NCI-H524 (cell line): ENCODE measurements around the gene FANCC.

Experiments used
- DNase-seq, 2 experiments: peaks; one replicate each; lab custom pipeline; 2025; lab: John Stamatoyannopoulos, UW

FANCC gene

DNA sequence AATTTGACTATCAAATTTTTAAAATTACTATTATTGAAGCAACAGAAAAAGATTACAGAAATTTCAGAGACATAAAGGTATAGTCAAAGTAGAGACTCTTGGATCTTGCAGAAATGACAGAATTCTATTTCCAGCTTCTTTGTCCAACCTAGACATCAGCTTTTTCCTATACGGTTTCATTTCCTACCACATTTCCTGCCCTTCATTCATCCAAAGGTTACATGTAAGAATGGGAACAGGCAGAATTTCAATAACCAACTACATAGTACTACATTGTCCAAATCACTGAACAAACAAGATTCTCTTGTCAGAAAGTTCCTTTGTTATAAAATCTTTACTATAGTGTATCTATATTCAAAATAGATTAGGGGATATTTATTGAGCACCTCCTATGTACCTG is 124.9 kb downstream of the FANCC start:
- DNase-seq: no peak

DNA sequence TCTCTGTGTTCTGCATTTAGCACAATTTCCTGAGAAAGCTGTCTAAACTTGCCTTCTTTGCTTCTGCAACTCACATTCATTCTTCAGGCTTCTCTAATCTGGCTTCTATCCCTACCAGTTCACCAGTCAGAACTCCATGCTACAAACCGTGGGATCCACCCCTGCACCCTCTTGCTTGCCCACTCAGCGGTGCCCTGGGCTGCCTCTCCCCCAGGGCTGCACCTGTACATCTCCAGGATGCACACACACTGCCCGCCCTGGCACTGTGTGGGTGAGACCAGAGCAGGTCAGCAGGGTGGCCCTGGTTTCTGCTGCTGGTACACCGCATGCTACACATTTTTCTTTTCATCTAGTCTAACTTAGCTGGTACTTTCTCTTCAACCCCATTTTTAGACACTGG is 127.1 kb downstream of the FANCC start:
- DNase-seq: no peak

DNA sequence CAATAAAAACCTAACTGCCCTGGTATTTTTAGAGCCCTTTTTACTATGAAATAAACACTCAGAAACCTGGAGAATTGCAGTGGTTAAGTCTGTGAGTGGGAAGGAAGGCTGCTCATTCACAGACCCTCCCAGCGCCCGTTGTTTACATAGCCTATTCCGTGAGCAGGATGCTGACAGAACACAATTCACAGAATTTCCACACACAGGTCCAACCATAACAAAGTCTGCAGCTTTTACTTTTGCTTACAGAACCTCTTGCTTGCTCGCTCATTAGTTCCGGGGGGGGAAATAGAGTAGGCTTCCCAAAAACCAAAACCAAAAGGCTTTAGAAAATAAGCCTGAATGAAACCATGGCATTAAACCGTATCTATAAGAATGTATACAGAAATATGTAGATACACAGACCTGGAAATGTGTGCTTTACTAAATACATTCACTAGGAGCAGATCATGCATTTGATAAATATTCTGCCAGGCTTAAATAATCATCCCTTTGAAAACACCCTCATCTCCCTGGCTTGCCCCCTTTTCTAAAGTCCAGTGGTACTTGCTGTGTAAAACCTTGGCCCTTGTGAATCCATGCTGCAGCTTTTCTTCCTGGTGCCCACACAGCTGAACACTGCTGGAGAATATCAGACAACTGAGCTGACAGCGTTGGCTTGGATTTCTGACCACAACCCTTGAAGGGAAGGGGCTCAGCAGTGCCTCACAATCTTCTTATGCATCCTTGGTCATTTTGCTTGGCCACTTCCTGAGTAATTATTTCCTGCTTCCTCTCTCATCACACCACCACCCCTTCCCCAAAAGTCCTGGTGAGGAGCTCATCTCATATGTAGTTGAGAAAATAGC is 128.0 kb downstream of the FANCC start:
- DNase-seq: no peak

DNA sequence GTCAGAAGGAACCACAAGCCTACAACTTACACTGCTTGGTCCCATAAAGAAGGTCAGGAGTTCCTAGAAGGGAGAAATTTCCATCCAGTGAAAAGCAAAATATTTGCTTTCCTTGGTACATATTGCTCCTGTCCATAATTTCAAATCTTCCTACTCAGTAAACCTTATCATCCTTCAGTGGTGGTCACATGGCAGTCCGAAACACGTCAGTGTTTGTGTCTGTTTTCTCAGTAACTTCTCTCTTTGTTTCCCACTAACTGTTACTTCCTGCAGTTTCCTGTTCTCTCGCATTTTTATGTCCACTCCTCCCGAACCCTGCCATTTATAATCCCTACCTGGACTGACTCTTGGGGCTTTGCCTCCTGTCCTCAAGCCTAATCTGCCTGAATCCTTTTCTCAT is 129.1 kb downstream of the FANCC start:
- DNase-seq: no peak

DNA sequence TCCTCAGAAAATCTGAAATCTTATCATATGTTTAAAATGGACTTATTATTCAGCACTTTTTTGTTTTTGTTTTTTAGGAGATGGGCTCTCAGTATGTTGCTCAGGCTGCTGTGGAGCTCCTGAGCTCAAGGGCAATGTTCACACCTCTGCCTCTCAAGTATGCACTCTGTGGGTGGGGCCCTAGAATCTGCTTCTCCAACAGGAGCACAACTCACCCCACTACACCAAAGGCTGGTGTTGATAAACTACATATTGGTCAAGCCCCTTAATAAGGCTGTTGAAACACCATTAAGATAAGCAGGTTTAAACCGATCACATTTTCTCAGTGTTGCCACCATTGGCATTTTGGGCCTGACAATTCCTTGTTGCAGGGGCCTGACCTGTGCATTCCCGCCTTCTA is 131.6 kb downstream of the FANCC start:
- no peak for DNase-seq

DNA sequence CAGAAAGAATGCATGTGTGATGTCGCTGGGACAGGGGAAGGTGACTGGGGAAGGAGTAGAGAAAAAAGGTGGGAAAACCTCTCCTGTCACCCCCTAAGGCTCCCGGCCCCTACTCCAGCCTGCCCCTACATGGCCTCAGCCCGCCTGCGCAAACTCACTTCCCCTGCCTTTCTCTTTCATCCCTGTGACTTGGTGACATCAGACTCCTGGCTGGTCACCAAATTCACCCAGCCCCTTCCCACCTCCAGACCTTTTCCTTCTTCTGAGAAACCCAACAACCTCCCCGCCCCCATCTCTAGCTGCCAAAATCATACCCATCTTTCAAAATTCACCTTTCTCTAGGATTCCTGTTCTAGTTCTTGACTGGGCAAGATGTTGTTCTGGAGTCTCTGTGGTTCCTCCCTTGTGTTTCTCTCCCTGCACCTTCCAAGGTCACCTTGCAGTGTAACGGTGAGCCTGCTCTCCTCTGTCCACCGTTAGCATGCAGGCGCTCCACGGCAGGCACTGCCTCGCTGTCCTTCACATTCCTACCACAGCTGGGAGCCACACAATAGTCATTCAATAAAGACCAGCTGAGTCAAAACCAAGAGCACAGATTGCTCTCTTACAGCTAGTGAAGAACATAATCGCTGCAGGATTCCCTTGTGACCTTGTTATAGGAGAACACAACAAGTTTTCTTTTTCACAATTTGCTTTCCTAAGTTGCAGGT is 134.5 kb downstream of the FANCC start:
- DNase-seq: no peak

DNA sequence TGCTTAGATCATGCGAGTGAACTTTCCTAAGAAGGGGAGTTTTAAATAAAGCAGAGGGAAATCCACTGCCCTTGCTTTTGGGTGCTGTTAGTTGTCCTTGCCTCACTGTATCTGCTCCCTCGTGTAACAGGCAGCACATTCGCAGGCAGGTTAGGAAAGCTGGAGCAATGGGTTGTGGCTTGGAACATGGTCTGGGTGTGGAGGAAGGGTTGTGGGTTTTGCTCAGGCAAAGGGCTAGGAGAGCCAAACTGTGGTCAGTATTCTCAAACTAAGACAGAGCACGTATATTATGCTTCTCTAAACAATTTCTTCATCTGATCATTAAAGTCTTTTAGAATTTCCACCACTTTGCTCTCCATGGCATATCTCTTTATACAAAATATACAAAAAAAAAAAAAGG is 135.7 kb downstream of the FANCC start:
- no peak for DNase-seq

DNA sequence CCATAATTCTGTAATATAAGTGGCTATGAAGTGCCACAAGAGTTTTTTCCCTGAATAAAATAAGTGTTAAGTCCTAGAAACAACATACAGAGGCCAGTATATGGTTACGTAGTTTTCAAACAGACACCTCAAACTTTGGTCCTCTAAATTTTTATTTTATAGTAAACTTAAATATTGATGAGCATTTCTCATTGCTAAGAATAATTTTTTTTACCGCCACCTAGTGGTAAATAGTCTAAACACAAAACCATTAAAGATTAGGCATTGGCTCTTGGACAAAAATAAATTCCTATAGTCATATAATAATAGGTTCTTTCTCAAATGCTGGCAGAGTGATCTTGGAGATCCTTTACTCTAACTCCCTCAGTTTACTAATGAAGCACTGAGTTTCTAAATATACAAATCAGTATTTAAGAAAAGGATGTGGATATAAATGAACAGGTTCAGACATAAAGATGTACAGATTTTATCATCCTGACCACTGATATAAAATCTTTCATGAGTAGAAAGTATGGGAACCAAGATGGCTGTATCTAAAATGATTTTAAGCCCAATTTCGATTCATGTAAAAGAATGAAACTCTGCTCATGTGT is 136.2 kb downstream of the FANCC start:
- peak in 1 of 2 experiments; percentile 29 for DNase-seq

DNA sequence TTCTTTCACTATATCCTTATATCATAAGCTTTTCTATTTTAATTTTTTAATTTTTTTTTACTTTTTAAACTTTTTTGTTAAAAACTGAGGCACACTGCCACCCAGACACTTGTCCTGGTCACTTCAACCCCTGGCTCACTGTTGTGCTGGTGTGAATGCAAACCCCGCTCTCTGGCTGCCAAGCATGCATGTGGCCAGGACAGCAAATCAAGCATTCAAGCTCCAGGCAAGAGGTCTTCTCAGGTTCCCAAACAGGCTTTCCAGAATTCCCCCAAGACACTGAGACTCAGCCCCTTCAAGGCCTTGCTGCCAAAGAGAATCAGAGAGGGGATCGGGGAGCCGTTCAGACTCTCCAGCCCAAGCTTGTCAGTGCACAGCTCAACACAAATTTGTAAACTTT is 139.9 kb downstream of the FANCC start:
- no peak for DNase-seq

DNA sequence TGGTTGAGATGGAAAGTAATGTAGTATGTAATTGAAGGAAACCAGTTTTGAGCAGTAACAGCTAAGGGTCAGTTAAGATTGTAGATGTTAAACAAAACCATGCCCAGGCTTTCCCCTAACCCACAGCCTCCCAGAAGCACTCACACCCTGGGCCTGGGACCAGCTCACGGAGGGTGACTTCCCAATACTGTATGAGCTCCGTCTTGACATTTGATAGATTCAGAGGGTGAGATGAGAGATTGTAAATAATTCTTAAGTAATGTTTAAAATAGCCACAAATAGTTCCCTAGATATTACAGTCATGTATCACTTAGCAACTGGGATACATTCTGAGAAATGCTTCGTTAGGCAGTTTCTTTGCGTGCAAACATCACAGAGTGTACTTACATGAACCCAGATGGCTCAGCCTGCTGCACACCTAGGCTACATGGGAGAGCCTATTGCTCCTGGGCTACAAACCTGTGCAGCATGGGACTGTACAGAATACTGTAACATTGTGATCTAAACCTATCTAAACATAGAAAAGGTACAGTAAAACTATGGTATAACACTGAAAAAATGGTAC is 140.7 kb downstream of the FANCC start:
- DNase-seq: no peak

DNA sequence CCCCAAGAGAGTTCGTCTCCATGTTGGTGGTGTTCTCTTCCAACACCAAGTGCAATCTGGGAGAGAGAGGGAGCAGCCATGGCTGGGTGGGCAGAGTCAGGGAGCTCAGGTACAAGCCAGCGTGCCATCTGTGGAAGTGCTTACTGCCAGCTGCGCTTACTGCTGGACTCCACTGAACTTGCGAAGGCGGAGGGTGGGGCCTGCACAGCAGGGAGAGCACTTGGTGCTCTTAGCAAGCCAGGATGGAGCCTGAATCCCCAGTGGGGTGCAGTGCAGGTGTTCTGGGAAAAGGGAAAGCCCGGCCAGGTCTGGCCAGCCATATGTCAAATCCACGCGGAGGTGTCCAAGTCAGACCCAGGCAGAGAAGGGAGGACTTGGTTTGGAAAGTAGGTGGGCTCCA is 142.0 kb downstream of the FANCC start:
- DNase-seq: peak; percentile 83 to 95

DNA sequence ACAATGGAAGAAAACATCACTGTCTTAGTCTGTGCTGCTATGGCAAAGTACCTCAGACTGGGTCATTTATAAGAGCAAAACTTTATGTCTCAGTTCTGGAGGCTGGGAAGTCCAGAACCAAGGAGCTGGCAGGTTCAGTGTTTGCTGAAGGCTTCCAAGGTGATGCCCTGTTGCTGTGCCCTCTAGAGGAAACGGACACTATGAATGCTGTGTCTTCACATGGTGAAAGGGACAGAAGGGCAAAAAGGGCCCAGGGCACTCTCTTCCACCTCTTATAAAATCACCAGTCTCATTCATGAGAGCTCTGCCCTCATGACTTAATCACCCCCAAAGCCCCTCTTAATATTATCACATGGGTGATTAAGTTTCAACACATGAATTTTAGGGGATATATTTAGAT is 143.5 kb downstream of the FANCC start:
- DNase-seq: peak in 1 of 2 experiments; percentile 37

DNA sequence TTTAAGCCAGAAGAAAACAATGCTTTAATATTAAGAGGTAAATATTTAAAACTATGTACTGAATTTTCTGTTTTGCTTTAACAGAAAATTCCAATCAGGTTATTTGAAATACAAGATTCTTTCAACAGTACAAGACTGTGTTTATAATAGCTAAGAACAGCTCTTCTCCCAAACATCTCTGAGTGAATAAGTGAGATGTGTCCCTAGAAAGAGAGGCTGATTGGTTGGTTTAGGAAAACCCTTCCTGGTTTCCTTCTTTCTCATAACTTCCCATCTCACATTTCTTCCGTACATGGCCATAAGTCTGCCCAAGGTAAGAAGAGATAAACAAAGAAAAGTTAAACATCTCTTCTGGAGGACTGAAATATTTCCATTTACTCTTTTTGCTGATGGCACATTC is 145.9 kb downstream of the FANCC start:
- no peak for DNase-seq

DNA sequence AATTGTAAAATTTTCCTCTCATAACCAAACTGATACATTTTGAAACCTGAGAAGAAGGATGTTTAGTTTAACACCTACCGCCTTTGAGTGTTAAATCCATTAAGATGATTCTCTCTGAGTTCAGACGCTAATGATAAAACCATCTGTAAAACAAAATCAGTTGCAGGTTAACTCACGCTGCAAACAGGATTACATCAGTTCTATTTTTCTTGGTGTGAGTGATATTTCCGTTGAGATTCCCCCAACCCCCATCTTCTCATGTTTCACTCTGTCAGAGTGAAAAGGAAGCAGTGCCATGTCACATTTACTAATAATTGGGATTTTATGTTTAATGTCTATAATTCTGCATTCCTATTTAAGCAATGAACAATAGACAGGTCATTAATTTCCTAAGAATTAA is 146.5 kb downstream of the FANCC start:
- DNase-seq: peak; percentile 45 to 76

DNA sequence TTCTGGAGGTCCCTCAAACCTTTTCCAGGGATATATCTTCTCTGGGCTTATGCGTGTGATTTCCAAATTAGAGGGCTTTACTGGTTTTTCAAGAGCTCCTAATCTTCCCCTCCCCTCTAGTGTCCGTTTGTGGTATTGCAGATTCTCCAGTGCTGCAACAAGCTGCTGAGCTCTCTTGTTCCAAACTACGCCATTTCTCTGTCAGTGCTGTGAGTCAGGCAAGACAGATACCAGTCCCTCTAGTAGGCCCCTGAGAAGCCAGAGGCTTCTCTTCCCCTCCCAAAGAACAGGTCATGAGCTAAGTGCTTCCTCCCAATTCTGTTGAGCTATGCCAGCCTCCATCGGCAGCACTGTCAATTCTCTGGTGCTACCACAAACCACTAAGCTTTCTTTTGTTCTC is 149.5 kb downstream of the FANCC start:
- DNase-seq: peak; percentile 69 to 79

DNA sequence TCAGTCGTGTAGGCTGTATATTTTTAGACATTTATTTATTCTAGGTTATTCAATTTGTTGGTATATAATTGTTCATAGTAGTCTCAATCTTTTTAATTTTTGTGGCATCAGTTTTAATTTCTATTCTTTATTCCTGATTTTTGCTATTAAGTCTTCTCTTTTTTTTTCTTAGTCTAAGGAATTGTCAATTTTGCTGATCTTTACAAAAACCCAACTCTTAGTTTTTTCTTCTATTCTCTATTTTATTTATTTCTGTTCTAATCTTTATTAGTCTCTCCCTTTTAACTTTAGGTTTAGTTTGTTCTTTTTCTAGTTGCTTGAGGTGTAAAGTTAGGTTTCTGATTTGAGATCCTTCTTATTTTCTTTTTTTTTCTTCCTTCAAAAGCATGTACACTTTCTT is 152.5 kb downstream of the FANCC start:
- DNase-seq: no peak

DNA sequence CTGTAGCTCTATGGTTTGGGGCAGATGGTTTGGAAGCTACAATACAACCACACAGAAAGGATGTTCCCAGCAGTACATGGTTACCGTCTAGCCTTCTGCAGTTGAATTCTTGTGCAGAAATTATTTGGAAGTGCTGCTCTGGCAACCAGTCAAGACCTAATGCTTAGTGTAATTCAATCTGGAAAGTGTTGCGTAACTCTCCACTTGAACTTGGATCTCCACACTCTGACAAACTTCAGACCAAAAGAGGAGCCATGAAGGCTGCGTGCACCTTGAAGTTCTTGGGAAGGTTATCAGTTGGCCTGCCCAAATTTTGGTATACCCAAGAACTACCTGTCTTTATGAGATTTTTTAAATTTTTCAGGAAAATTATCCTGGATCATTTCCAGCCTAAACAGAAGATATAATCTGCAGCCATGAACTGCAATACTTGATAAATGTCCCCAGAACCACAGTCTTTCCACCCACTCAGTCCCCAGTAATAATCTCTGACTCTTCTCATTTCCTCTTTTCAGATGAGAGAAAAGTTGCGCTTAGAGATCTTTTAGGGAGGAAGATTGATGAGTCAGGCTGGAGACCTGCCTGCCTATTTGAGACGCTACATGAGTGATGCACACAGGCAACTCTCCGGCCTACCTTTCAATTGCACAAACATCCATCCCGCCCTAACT is 159.9 kb downstream of the FANCC start:
- DNase-seq: peak; percentile 56 to 80

DNA sequence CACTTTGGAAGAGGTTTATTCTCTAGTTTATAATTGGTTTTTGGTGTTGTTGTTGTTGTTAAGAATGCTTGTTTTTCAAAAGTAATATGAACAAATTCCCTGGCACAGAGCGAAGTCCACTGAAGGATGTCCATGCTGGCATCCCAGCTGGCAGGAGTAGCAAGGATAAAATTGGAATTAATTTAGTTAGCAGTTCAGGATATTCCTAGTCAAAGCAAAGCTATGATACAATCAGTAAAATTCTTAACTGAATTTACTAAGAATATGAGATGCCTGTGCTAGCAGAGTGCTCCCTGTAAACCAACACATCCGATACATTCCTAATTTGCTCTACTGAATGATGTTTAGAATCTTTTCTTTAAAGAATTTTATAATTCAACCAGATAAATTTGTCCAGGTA is 161.4 kb downstream of the FANCC start:
- no peak for DNase-seq

DNA sequence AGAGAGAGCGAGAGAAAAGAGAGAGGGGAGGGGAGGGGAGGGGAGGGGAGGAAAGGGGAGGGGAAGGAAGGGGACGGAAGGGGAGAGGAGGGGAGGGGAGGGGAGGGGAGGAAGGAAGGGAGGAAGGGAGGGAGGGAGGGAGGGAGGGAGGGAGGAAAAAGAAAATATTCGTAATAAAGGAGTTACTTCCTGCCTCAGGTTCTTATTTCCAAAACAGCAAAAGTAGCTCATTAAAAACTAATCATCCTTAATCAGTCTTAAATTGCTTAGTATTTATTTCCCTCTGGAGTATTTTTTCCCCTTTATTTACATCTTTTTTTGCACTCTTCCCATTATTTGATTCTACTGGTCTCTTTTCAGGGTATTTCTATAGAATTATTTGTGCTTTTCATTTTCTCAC is 162.3 kb downstream of the FANCC start:
- DNase-seq: no peak

DNA sequence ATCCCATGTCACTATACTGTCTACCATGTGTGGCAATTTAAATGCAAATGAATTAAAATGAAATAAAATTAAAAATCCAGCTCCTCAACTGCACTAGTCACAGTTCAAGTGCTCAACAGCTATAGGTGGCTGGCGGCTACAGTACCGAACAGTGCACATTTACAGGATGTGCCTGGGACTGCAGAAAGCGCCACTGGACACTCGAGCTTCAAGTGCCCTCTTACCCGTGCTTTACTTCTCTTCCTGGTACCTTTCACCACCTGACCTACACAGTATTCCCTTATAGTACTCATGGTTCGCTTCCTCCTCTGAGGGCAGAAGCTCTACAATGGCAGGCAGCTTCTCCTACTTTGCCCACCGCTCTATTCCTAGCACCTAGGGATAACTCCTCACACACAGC is 166.6 kb downstream of the FANCC start:
- peak in 1 of 2 experiments; percentile 48 for DNase-seq

DNA sequence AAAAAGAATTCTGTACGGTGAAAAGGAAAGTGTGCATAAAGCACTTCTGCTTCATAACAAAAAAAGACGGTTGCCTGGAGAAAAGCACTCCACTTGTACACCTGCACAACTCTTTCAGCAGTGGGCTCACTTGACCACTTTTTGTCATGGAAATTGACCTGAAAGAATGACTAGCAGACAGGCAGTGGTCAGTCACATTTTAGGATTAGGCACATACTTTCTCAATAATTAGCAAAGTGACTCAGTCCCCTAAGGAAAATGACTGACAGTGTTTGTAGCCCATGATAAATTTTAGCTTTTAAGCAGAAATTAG is 169.3 kb downstream of the FANCC start:
- DNase-seq: no peak

DNA sequence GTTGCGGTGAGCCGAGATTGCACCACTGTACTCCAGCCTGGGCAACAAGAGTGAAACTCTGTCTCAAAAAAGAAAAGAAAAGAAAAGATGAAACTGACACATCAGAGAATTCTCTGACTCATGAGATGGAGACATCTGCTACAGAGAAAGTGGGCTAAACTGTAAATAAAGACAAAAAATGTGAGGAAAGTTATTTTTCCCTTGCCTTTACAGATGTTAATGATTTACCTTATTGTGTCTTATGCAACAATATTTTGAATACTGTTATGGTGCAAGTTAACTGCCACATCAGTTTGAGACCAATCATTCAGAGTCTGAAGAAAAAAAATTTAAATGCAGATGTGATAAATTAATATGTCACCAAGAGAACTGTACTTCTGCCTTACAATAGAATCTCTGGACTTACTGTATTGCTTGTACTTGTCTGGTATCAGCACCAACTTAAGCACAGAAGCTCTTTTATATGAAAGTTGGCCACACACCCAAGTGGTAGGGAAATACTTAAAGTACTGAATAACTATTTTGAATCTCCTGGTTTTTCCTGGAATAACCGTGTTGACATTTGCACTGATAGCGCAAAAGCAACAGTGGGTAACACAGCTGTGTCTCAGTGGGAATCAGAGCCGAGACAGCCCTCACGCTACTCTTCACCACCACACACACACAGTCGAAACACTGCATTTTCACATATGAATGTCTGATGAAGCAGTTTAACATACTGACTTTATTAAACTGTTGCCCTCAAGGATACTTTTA is 169.9 kb downstream of the FANCC start:
- no peak for DNase-seq
